GM18519 (cell line): ENCODE measurements around the gene CDX1.

Source experiments
- ATAC-seq: cut with Tn5 transposase; IDR thresholded peaks from one replicate; pipeline ENCODE4 v1.9.1; 2021; ENCODE audit warnings: mild to moderate bottlenecking, moderate library complexity; ENCODE audit not compliant: unreplicated experiment, low FRiP score

The CDX1 gene

GRCh38 chr5:150166650-150167511 lies at the start of gene CDX1:
Gene CDX1, plus strand, starts transcription at chr5:150166778. Its CDS starts 99 bp downstream, at chr5:150166877.
- no peak for ATAC-seq

GRCh38 chr5:150117945-150118560 lies 48.5 kb upstream of the CDX1 start:
- no peak for ATAC-seq

- ATAC-seq: no peak
These were observed 47.9 kb upstream of the CDX1 start for GRCh38 chr5:150118561-150119229.

- no peak for ATAC-seq
These were observed 47.0 kb upstream of the CDX1 start for GRCh38 chr5:150119421-150120061.

GRCh38 chr5:150120062-150120441 lies 46.5 kb upstream of the CDX1 start:
- no peak for ATAC-seq

GRCh38 chr5:150120617-150121447 lies 45.7 kb upstream of the CDX1 start:
- no peak for ATAC-seq

GRCh38 chr5:150121448-150122157 lies 45.0 kb upstream of the CDX1 start:
- ATAC-seq: no peak

GRCh38 chr5:150122158-150122510 lies 44.4 kb upstream of the CDX1 start:
- ATAC-seq: no peak

GRCh38 chr5:150122536-150123481 lies 43.8 kb upstream of the CDX1 start:
- ATAC-seq: no peak

GRCh38 chr5:150123542-150123941 lies 43.0 kb upstream of the CDX1 start:
- no peak for ATAC-seq

GRCh38 chr5:150124111-150124557 lies 42.4 kb upstream of the CDX1 start:
- no peak for ATAC-seq

GRCh38 chr5:150124596-150124995 lies 42.0 kb upstream of the CDX1 start:
- ATAC-seq: no peak

GRCh38 chr5:150125334-150125733 lies 41.2 kb upstream of the CDX1 start:
- no peak for ATAC-seq

- no peak for ATAC-seq
These were observed 40.2 kb upstream of the CDX1 start for GRCh38 chr5:150126199-150126920.

GRCh38 chr5:150126921-150127265 lies 39.7 kb upstream of the CDX1 start:
- no peak for ATAC-seq

GRCh38 chr5:150129454-150129812 lies 37.1 kb upstream of the CDX1 start:
- no peak for ATAC-seq

GRCh38 chr5:150129813-150130492 lies 36.6 kb upstream of the CDX1 start:
- no peak for ATAC-seq
